ENCODE data around the gene ITGA11. TPM values are rescaled to one million over a fixed set of nuclear protein-coding genes. Genes with fewer than 3 reads are reported as not detected.

ITGA11 gene
- total RNA-seq, 2 experiments from 2014 or later: under 0.01 TPM; not detected in 1

GRCh38 chr15:68310178-68310803 is 121.7 kb downstream of the ITGA11 start:
- DNase-seq (ENCODE audit: low spot score): no peak
- Histone ChIP-seq H3K4me3 (ENCODE audit: low read depth, low read length, poor library complexity, severe bottlenecking) (no peak overlapping the region), H3K4me1 (ENCODE audit: insufficient read depth, low read length, poor library complexity, severe bottlenecking) (peaks cover 4% of the 10 kb centered on the region), H3K9me2 (ENCODE audit: insufficient read depth, low read length) (no peaks in the 10 kb centered on the region), H3K36me3 (ENCODE audit: insufficient read depth, low read length) (no peaks in the 10 kb centered on the region), H3K79me2 (ENCODE audit: insufficient read depth, low read depth, low read length) (no peaks in the 10 kb centered on the region), H3K4me2 (ENCODE audit: low read length) (no peak overlapping the region), H3K27ac (ENCODE audit: low read depth, low read length, poor library complexity, severe bottlenecking) (no peak overlapping the region), H3K9me3 (ENCODE audit: low read length) (no peaks in the 10 kb centered on the region), H4K20me1 (ENCODE audit: insufficient read depth, low read length) (no peaks in the 10 kb centered on the region), H2AFZ (ENCODE audit: low read length) (no peak overlapping the region)
- ChIA-PET CTCF (ENCODE audit: unreplicated experiment) (no interaction called here), POLR2A (no interaction called here)
- no TSS peak for BruUV-seq (replicated peaks)
- no peak for TF ChIP-seq EZH2phosphoT487 (IDR thresholded peaks at IDR 0.05; ENCODE audit: borderline replicate concordance, low read depth, low read length)
- no peak for TF ChIP-seq CTCF (conservative IDR thresholded peaks at IDR 0.05; ENCODE audit: low read length)
- intact Hi-C loops (cut with micrococcal nuclease; ENCODE audit: unreplicated experiment): no loop called here

- Histone ChIP-seq H3K36me3 (ENCODE audit: insufficient read depth, low read length) (no peaks in the 10 kb centered on the region), H4K20me1 (ENCODE audit: insufficient read depth, low read length) (no peaks in the 10 kb centered on the region), H3K9me3 (ENCODE audit: low read length) (no peaks in the 10 kb centered on the region), H3K27ac (ENCODE audit: low read depth, low read length, poor library complexity, severe bottlenecking) (no peak overlapping the region), H3K79me2 (ENCODE audit: insufficient read depth, low read depth, low read length) (no peaks in the 10 kb centered on the region), H2AFZ (ENCODE audit: low read length) (no peak overlapping the region), H3K4me3 (ENCODE audit: low read depth, low read length, poor library complexity, severe bottlenecking) (no peak overlapping the region), H3K4me1 (ENCODE audit: insufficient read depth, low read length, poor library complexity, severe bottlenecking) (peaks cover 4% of the 10 kb centered on the region), H3K9me2 (ENCODE audit: insufficient read depth, low read length) (no peaks in the 10 kb centered on the region), H3K4me2 (ENCODE audit: low read length) (no peak overlapping the region)
- TF ChIP-seq CTCF (conservative IDR thresholded peaks at IDR 0.05; ENCODE audit: low read length) (no peak), EZH2phosphoT487 (IDR thresholded peaks at IDR 0.05; ENCODE audit: borderline replicate concordance, low read depth, low read length) (no peak)
- BruUV-seq (replicated peaks): no TSS peak
- DNase-seq (ENCODE audit: low spot score): no peak
- POLR2A ChIA-PET: no interaction called here
- intact Hi-C loops (cut with micrococcal nuclease; ENCODE audit: unreplicated experiment): loop anchor here (5.0 kb wide), 1 partner anchor 243 kb away; no protein-coding TSS in a partner anchor
- CTCF ChIA-PET (ENCODE audit: unreplicated experiment): no interaction called here
Observed at GRCh38 chr15:68309024-68309423, 122.9 kb downstream of the ITGA11 start.
